Measurements from ENCODE around the gene SLC25A11.
"Not testable (repeated sequence)": the region's sequence is repeated elsewhere in the genome, so short reads cannot be mapped to it uniquely, and the experiment has no call there.

The SLC25A11 gene

DNA sequence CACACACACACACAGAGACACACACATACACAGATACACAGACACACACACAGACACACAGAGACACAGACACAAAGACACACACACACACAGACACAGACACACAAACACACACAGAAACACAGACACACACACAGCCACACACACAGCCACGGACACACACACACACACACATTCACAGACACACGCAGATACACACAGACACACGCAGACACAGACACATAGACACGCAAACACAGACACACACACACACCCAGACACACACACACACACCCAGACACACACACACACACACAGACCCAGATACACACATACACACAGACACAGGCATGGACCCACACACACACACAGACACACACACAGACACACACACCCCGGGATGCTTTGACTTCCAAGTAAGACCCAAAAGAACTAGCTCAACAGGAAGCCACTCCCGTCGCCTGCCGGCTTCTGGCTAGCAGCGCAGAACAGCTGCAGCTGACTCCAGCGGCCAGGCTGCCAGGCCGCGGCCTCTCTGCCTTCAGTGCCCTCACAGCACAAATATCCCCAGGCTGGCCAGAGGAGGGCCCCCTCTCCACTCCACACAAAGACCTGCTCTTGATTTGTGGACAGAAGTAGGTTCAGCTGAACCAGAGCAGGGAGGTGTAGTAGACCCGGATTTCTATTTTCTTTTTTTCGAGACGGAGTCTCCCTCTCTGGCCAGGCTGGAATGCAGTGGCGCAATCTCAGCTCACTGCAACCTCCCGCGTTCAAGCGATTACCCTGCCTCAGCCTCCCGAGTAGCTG is 30.9 kb downstream of the SLC25A11 start:
- DNase-seq, result peak; percentile 91

- no peak for DNase-seq
These were observed 31.5 kb downstream of the SLC25A11 start for GRCh38 chr17:4908301-4908700.

DNA sequence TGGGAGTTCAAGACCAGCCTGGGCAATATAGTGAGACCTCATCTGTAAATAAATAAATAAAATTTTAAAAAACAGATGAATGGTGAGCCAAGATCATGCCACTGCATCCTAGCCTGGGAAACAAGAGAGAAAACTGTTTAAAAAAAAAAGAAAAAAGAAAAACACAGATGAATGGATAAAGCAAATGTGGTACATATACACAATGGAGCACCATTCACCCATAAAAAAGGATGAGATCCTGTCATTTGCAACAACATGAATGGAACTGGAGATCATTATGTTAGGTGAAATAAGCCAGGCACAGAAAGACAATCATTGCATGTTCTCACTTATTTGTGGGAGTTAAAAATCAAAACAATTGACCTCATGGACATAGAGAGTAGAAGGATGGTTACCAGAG is 33.2 kb downstream of the SLC25A11 start:
- DNase-seq, result not testable (repeated sequence)

DNA sequence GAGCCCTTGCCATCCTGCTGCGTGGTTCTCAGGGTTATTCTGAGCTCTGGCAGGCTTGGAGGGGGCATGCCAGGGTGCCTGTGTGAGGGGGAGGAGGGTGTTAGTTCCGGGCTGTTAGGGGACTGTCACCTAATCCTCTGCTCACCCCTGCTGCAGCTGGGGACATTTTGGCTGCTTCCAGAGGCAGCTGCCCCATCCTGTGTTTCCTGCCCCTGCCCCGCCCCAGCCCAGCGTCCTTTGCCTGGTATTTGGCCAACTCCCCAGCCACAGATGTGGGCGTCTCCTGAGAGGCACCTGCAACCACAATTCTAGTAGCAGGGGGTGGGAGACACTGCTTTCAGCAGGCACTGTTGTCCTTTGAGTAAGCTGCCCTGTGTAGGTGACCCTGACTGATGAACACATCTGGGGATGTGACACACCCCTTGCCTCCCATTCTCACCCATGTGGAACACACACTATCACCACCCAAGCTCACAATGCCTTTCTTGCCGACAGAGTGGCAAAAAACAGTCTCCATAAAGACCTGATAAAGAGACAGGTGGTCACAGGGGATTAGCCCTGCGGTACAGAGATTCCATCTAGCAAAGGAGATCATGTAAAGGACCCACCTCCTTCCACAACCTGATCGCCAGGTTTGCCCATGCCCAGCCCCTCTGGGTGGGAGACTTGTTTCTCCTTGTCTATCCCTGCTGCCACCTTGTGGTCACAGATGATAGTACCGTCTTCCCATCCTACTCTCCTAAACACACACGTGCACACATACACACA is 36.6 kb downstream of the SLC25A11 start, which contains the start of gene CHRNE:
CHRNE (minus strand) TSS at position 48 of the 768 bp plus-strand sequence; CDS start at position 13, 35 bp downstream.
- DNase-seq, result peak; percentile 79

GRCh38 chr17:4902540-4902939 is 37.3 kb downstream of the SLC25A11 start:
- no peak for DNase-seq

DNA sequence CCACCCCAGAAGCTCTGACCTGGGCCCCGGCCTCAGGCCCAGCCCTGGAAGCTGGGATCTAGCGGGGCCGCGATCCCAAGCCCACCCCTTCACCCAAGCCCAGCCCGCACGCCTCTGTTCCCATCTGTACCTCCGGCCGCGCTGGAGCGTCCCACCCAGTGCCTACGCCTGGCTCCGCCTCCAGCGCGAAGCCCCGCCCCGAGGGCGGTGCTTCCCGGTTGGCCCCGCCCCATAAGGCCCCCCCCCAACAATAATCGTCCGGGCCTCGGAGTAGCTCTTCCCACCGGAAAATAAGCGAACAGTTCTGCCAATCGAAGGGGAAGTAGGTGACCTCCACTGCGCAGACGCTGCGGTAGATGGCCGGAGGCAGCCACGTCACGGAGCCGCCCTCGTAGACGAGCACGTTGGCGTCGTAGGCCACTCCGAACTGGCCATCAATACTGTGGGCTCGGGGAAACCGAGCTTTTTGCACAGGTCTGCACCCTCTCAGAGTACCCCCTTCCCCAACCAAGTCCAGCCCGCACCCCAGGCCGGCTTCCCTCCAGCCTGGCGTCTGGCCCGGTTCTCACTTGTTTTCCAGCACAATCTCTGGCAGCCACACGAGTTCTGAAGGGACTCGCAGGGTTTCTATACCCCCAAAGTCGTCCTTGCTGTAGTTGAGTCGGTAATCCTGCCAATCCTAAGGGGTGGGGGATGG is 38.0 kb downstream of the SLC25A11 start:
- DNase-seq, result peak; percentile 16

GRCh38 chr17:4901108-4901647 is 38.7 kb downstream of the SLC25A11 start:
- DNase-seq, result no peak

- no peak for DNase-seq
These were observed 39.4 kb downstream of the SLC25A11 start for GRCh38 chr17:4900231-4901107.

GRCh38 chr17:4899341-4900230 is 40.3 kb downstream of the SLC25A11 start, which contains the start of gene C17orf107:
Gene C17orf107, plus strand, starts transcription at chr17:4899536. Its CDS starts 227 bp downstream, at chr17:4899763.
- no peak for DNase-seq

DNA sequence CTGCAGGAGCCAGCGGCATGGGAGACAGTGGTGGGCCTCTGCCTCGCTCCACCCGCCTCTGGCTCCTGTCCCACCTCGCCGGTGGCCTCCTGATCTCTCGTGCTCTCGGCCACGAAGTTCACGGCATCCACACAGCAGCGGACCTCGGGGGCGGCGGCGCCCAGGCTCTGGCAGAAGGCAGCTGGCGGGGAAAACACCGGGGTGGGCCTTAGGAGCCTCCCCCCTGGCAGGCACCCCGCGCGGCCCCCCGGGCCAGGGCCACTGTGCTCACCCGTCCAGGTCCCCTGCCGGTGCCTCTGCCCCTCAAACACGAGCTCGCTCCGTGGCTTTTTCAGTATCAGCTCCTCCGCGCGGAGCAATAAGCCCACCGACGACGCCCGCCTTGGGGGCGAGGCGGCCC is 40.9 kb downstream of the SLC25A11 start:
- no peak for DNase-seq

- no peak for DNase-seq
These were observed 41.5 kb downstream of the SLC25A11 start for GRCh38 chr17:4898351-4898750.

GRCh38 chr17:4897785-4898184 is 42.1 kb downstream of the SLC25A11 start:
- no peak for DNase-seq

GRCh38 chr17:4897198-4897687 is 42.6 kb downstream of the SLC25A11 start:
- DNase-seq, result no peak

- DNase-seq, result no peak
These were observed 43.3 kb downstream of the SLC25A11 start for GRCh38 chr17:4896332-4897197.

GRCh38 chr17:4895657-4896331 is 44.1 kb downstream of the SLC25A11 start:
- no peak for DNase-seq

DNA sequence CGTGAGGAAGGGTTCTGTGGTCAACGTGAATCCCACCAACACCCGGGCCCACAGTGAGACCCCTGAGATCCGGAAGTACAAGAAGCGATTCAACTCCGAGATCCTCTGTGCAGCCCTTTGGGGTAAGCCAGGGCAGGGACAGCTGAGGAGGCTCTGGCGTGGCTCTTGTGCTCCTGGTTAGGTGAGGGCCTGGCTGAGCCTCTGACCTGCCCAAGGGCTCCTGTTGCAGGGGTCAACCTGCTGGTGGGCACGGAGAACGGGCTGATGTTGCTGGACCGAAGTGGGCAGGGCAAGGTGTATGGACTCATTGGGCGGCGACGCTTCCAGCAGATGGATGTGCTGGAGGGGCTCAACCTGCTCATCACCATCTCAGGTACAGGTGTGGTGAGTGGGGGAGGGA is 44.7 kb downstream of the SLC25A11 start:
- DNase-seq, result no peak

- no peak for DNase-seq
These were observed 45.9 kb downstream of the SLC25A11 start for GRCh38 chr17:4893721-4894560.

GRCh38 chr17:4893272-4893671 is 46.6 kb downstream of the SLC25A11 start:
- DNase-seq, result no peak

Data from SHP77 treated with DMSO at 0.1 percent for 48 hours (cell line).